Esophagus (tissue), 2 donors: ENCODE results near the gene NYNRIN. TPM values are rescaled to one million over a fixed set of nuclear protein-coding genes. Genes with fewer than 3 reads are reported as not detected.
A peak's percentile ranks its signal among the peaks of the same experiment; 100 is the strongest.

Experiments
- H3K27ac ChIP-seq, 2 donors: one replicate each; pipeline ENCODE4 v1.5.1; 2013; ENCODE audit warnings: low read depth in 2 of 2, mild to moderate bottlenecking in 2 of 2, inconsistent platforms in 1 of 2, low read length in 1 of 2, moderate library complexity in 1 of 2
- H3K27me3 ChIP-seq, 2 donors: one replicate each; pipeline ENCODE4 v1.6.1; 2013; ENCODE audit warnings: low read length in 2 of 2, control low read depth in 1 of 2, mild to moderate bottlenecking in 1 of 2; ENCODE audit not compliant: insufficient read depth in 2 of 2, control insufficient read depth in 1 of 2
- H3K36me3 ChIP-seq, 2 donors: one replicate each; pipeline ENCODE4 v1.6.1; 2013; ENCODE audit warnings: low read length in 1 of 2; ENCODE audit not compliant: control insufficient read depth in 2 of 2, insufficient read depth in 2 of 2
- H3K4me1 ChIP-seq, 2 donors: one replicate each; pipeline ENCODE4 v1.6.1; 2013; ENCODE audit warnings: low read length in 1 of 2; ENCODE audit not compliant: control insufficient read depth in 2 of 2, insufficient read depth in 2 of 2
- H3K4me3 ChIP-seq, 2 donors: one replicate each; pipeline ENCODE4 v1.5.1; 2013; ENCODE audit warnings: low read length in 2 of 2, mild to moderate bottlenecking in 2 of 2, low read depth in 1 of 2, moderate library complexity in 1 of 2
- H3K9me3 ChIP-seq, 2 donors: one replicate each; pipeline ENCODE4 v1.6.1; 2013; ENCODE audit warnings: mild to moderate bottlenecking in 2 of 2, low read depth in 1 of 2, low read length in 1 of 2, moderate library complexity in 1 of 2; ENCODE audit not compliant: control insufficient read depth in 2 of 2, insufficient read depth in 1 of 2
- WGBS, 2 donors: extraction: QIAGEN DNeasy Blood & Tissue Kit; methylation state at CpG; one replicate each; pipeline ENCODE4 v1.1.7; 2013; 5-methylcytosine and 5-hydroxymethylcytosine counted together
- polyA plus RNA-seq, 2 donors: library from polyadenylated mRNA; stranded (reverse); fragments of 200-250 nt; gene quantifications; one replicate each; pipeline ENCODE4 v1.2.3, GENCODE V29; 2013
- donor health status: healthy with polysubstance abuse.
- donor health status: Bipolar disorder and iron deficiency.

Gene NYNRIN
- polyA plus RNA-seq, 2 donors: 4.8 to 5.6 TPM

DNA sequence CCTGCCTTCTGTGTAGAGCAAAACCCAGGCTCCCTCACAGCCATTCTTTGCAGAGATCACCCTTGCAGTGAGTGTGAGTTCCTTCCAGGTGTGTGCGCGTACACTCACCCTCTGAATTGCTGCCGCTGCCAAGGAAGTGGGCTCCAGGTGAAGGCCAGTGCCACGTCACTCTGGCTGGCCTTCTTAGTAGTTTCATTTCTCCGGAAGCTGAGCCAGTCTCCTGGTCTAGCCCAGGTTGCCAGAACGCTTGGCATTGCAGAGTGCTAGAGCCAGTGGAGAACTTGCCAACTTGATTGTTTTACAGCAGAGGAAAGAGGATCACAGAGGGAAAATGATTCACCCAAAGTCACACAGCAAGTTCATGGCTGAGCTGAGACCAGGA is 19.7 kb downstream of the NYNRIN start:
- no peaks in the 10 kb centered on the region for H3K9me3 ChIP-seq
- peaks cover 0 to 17% of the 10 kb centered on the region in 2 donors for H3K36me3 ChIP-seq
- H3K27me3 ChIP-seq: no peaks in the 10 kb centered on the region
- H3K27ac ChIP-seq: peak overlapping the region in 1 of 2 donors; percentile 48
- 33 to 37% methylated on average over 6 of the region's 6 CpGs for WGBS, 2 donors
- H3K4me1 ChIP-seq: peaks cover 2 to 6% of the 10 kb centered on the region in 2 donors
- no peak overlapping the region for H3K4me3 ChIP-seq

GRCh38 chr14:24422261-24422660 is 23.5 kb downstream of the NYNRIN start:
- WGBS, 2 donors: 71 to 76% methylated on average over 4 of the region's 4 CpGs
- H3K27ac ChIP-seq: no peak overlapping the region
- no peaks in the 10 kb centered on the region for H3K36me3 ChIP-seq
- H3K4me3 ChIP-seq: no peak overlapping the region
- H3K9me3 ChIP-seq: no peaks in the 10 kb centered on the region
- H3K27me3 ChIP-seq: no peaks in the 10 kb centered on the region
- peaks cover 2 to 12% of the 10 kb centered on the region in 2 donors for H3K4me1 ChIP-seq

DNA sequence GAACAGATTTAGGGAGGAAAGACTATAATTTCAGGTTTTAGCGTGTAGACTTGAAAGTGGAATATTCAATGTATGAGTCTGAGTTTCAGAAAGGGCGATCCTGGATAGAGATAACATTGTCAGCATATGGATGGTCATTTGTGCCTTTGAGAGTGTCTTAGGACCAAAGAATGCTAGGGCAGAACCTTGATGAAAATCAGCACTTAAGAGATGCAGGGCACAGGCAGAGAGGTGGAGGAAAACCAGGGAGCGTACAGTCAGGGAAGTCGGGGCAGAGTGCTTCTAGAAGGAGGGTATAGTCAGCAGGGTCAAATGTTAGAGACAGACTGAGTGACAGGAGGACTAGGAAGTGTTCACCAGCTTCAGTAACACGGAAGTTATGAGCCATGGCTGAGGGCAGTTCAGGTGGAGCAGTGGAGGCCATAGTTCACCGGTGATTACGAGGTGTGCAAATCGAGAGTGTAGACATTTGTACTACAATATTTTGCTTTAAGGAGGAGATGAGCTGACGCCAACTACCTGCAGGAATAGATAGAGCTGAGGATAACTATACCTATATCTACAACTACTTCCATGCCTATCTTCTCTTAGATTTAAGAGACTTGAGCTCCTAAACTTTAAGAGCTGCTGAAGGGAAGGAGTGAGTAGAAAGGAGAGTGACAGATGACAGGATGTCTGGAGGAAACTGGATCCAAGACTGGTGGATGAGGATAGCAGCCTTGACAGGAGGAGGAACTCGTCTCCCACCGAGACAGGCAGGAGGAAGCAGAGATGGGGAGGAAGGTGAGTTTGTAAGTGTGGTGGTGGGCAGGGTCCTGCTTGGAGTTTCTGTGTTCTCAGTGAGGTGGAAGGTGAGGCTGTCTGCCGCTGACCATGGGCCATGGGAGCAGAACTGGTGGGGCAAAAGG is 24.1 kb downstream of the NYNRIN start:
- Histone ChIP-seq H3K9me3 (no peaks in the 10 kb centered on the region), H3K36me3 (no peaks in the 10 kb centered on the region), H3K4me3 (no peak overlapping the region), H3K27me3 (no peaks in the 10 kb centered on the region), H3K27ac (no peak overlapping the region), H3K4me1 (peaks cover 2 to 13% of the 10 kb centered on the region in 2 donors)
- WGBS, 2 donors: 73 to 86% methylated on average over 12 of the region's 12 CpGs

- Histone ChIP-seq H3K4me1 (peaks cover 0 to 19% of the 10 kb centered on the region in 2 donors), H3K4me3 (no peak overlapping the region)
- 13 to 30% methylated on average over 3 of the region's 3 CpGs for WGBS, 2 donors
Measured at GRCh38 chr14:24425704-24426103, 26.9 kb downstream of the NYNRIN start.

DNA sequence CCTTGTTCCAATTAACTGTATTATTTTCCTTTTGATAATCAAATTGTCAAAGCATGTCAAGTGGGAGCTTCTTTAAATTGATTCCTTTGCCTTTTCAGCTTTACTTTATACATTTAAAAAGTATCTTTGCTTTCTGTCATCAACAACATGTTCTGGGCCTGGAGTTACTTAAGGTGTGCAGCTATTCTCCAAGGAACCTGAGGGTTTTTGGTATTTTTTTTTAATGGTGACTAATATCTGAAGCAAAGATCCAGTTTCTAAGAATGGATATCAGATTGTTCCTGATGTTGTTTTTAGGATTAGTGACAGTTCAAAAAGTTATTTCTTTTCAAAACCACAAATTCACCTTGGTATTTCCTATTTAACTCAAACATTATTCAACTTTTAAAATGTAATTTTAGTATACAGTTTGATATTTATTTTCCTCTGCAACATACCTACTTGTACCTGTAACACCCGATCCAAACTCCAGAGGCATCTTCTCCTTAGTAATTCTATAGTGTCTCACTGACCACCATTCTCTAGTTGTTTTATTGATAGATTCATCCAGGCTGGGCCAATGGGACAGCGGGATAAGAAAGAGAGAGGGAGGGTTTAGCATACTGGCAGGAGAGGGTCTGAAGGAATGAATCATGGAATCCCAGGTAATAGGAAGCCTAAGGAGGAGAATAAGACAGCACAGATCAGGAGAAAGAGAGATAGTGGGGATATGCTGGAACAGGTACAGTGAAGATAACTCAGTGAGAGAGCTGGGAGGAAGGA is 27.5 kb downstream of the NYNRIN start:
- H3K27me3 ChIP-seq: no peaks in the 10 kb centered on the region
- 66 to 69% methylated on average over 2 of the region's 2 CpGs for WGBS, 2 donors
- peaks cover 0 to under 1% of the 10 kb centered on the region in 2 donors for H3K36me3 ChIP-seq
- no peak overlapping the region for H3K4me3 ChIP-seq
- no peak overlapping the region for H3K27ac ChIP-seq
- H3K4me1 ChIP-seq: peaks cover 1 to 24% of the 10 kb centered on the region in 2 donors
- no peaks in the 10 kb centered on the region for H3K9me3 ChIP-seq

More at GRCh38 chr14:24425704-24426103, 26.9 kb downstream of the NYNRIN start:
- Histone ChIP-seq H3K36me3 (no peaks in the 10 kb centered on the region), H3K27me3 (no peaks in the 10 kb centered on the region), H3K27ac (no peak overlapping the region), H3K9me3 (no peaks in the 10 kb centered on the region)

DNA sequence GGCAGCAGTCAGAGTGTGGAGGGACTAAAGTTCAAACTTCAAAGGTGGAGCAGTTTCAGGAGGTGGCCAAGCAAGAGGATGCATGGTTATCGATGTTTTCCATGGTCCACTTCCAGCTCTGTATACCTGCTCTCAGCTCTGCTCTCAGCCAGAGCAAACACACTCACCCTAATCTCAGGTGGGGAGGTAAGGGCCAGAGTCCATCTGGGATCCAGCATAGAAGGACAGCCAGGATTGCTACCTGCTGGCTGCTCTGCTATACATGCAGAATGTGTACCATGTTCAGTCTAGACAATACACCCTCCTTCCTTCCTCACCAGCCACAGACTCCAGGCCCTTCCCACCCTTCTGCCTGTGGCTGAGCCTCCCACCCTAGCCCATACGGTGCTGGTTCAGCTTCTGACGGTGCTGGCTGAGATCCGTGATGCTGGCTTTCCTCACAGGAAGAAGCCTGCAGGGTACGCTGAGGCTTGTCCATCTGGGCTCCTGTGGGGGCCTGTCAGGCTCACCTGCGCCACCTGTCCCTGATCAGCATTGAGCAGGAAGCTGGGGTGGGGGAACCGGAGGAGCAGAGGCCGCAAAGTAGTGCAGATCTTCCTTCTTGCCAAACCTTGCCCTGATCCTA is 28.2 kb downstream of the NYNRIN start:
- no peaks in the 10 kb centered on the region for H3K9me3 ChIP-seq
- peaks cover 0 to 4% of the 10 kb centered on the region in 2 donors for H3K36me3 ChIP-seq
- H3K27ac ChIP-seq: peak overlapping the region in 1 of 2 donors; percentile 20
- no peaks in the 10 kb centered on the region for H3K27me3 ChIP-seq
- H3K4me3 ChIP-seq: no peak overlapping the region
- H3K4me1 ChIP-seq: peaks cover 4 to 31% of the 10 kb centered on the region in 2 donors
- 39 to 47% methylated on average over 8 of the region's 8 CpGs for WGBS, 2 donors

DNA sequence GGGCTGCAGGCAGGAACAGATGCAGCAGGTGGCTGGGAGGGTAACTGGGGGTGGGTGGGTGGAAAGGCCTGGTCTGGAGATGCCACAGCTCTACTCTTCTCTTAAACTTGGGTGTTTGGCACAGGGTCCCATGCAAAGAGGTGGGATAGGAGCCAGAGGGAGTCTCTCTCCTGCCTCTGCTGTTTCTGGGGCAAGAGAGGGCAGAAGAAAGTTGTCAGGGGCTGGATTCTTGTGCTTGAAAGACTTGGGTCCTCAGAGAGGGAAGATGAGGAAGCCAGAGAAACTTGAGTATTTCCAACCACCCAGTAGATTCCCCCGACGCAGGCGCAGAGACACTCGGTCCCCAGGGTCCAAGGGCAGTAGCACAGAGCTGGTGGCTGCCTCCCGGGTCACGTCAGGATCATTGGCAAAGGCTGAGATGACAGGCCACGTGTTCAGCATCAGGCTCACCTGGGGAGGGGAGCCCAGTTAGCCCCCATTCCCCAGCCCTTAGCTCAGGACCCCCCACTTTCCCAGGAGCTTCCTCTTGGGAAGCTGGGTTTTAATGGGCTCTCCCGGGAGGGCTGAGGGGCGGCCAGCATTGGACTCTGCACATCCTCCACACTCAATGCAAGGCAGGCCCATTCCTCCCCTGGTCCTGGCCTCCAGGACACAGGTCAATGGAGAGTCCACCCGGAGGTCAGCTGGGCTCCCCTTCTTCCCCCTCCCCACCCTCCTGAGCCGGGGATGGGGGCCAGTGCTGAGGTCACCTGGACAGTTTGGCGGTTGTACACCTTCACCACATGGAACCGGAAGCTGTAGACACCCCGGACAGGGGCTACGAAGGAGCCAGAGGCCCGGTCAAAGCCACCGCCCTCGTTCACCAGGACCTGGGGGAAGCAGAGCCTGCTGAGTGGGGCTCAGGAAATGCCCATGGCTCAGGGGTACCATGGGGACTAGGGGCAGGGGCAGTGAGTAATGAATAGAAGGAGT is 29.0 kb downstream of the NYNRIN start:
- Histone ChIP-seq H3K4me1 (peaks cover 4 to 37% of the 10 kb centered on the region in 2 donors), H3K27me3 (no peaks in the 10 kb centered on the region), H3K36me3 (peaks cover 2 to 12% of the 10 kb centered on the region in 2 donors), H3K9me3 (no peaks in the 10 kb centered on the region), H3K4me3 (no peak overlapping the region), H3K27ac (peak overlapping the region in 1 of 2 donors; percentile 14)
- 78 to 88% methylated on average over 18 of the region's 18 CpGs for WGBS, 2 donors

- no peaks in the 10 kb centered on the region for H3K9me3 ChIP-seq
- WGBS, 2 donors: 84 to 91% methylated on average over 16 to 18 of the region's 18 CpGs
- no peaks in the 10 kb centered on the region for H3K27me3 ChIP-seq
- H3K27ac ChIP-seq: peak overlapping the region; percentile 99
- H3K36me3 ChIP-seq: peaks cover 4 to 17% of the 10 kb centered on the region in 2 donors
- H3K4me3 ChIP-seq: no peak overlapping the region
- peaks cover 4 to 37% of the 10 kb centered on the region in 2 donors for H3K4me1 ChIP-seq
Measured at GRCh38 chr14:24428628-24429394, 30.0 kb downstream of the NYNRIN start.
